ENCODE measurements around the gene ZNF81. TPM values are rescaled to one million over a fixed set of nuclear protein-coding genes. Genes with fewer than 3 reads are reported as not detected.
"Not testable (repeated sequence)": the region's sequence is repeated elsewhere in the genome, so short reads cannot be mapped to it uniquely, and the experiment has no call there.

The ZNF81 gene
- total RNA-seq, 1 experiment from 2014 or later, result 9.5 TPM

DNA sequence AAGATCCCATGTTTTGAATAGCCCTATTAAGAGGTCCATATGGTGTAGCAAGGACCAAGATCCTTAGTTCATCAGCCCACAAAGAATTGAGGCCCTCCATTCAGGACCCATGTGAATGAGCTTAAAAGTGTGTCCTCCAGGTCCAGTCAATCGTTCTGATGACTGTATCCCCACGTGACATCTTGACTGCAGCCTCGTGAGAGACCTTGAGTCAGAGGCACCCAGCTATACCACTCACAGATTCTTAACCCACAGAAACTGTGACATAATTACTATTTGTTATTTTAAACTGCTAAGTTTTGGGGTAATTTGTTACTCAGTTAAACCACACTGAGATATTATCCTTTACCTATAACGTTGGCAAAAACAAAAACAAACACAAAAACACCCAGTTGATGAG, 104.7 kb downstream of the ZNF81 start:
- Histone ChIP-seq H3K27me3 (replicated peaks; ENCODE audit: control insufficient read depth, insufficient read depth, low read length) (no peaks in the 10 kb centered on the region), H3K9me3 (no peaks in the 10 kb centered on the region), H3K36me3 (ENCODE audit: control insufficient read depth, insufficient read depth, low read length) (no peaks in the 10 kb centered on the region), H3K4me1 (no peaks in the 10 kb centered on the region), H3K4me3 (ENCODE audit: low read depth, low read length) (no peak overlapping the region)
- Mint-ChIP-seq H3K9me3 (ENCODE audit: unreplicated experiment) (no peaks in the 10 kb centered on the region), H3K36me3 (ENCODE audit: insufficient read depth, unreplicated experiment) (no peaks in the 10 kb centered on the region), H3K27ac (ENCODE audit: unreplicated experiment) (no peak overlapping the region), H3K4me1 (ENCODE audit: low read depth, unreplicated experiment) (no peaks in the 10 kb centered on the region), H3K27me3 (ENCODE audit: insufficient read depth, unreplicated experiment) (peaks cover 4% of the 10 kb centered on the region), H3K4me3 (ENCODE audit: unreplicated experiment) (no peak overlapping the region)
- no TSS peak for BruUV-seq (replicated peaks)
- no peak for DNase-seq
- POLR2A ChIA-PET, result no interaction called here
- TF ChIP-seq, protein P1, sequence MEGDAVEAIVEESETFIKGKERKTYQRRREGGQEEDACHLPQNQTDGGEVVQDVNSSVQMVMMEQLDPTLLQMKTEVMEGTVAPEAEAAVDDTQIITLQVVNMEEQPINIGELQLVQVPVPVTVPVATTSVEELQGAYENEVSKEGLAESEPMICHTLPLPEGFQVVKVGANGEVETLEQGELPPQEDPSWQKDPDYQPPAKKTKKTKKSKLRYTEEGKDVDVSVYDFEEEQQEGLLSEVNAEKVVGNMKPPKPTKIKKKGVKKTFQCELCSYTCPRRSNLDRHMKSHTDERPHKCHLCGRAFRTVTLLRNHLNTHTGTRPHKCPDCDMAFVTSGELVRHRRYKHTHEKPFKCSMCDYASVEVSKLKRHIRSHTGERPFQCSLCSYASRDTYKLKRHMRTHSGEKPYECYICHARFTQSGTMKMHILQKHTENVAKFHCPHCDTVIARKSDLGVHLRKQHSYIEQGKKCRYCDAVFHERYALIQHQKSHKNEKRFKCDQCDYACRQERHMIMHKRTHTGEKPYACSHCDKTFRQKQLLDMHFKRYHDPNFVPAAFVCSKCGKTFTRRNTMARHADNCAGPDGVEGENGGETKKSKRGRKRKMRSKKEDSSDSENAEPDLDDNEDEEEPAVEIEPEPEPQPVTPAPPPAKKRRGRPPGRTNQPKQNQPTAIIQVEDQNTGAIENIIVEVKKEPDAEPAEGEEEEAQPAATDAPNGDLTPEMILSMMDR (IDR thresholded peaks at IDR 0.05; ENCODE audit: insufficient read depth in 1 of 2, low read depth in 1 of 2, low read length in 1 of 2, severe bottlenecking in 1 of 2, unreplicated experiment in 1 of 2), result no peak
- CTCF ChIA-PET, result no interaction called here
- intact Hi-C loops (cut with micrococcal nuclease; ENCODE audit: unreplicated experiment), result no loop called here

- H3K9me3 Mint-ChIP-seq (ENCODE audit: unreplicated experiment); CTCF ChIA-PET; H3K4me3 ChIP-seq (ENCODE audit: low read depth, low read length); H3K9me3 ChIP-seq; H3K27me3 ChIP-seq (replicated peaks; ENCODE audit: control insufficient read depth, insufficient read depth, low read length); intact Hi-C loops (cut with micrococcal nuclease; ENCODE audit: unreplicated experiment); H3K36me3 Mint-ChIP-seq (ENCODE audit: insufficient read depth, unreplicated experiment); POLR2A ChIA-PET; H3K27ac Mint-ChIP-seq (ENCODE audit: unreplicated experiment); H3K36me3 ChIP-seq (ENCODE audit: control insufficient read depth, insufficient read depth, low read length); H3K27me3 Mint-ChIP-seq (ENCODE audit: insufficient read depth, unreplicated experiment); BruUV-seq (replicated peaks); DNase-seq; H3K4me3 Mint-ChIP-seq (ENCODE audit: unreplicated experiment); H3K4me1 Mint-ChIP-seq (ENCODE audit: low read depth, unreplicated experiment); H3K4me1 ChIP-seq: not testable (repeated sequence)
Measured at GRCh38 chrX:47955295-47955694, 118.6 kb downstream of the ZNF81 start.

DNA sequence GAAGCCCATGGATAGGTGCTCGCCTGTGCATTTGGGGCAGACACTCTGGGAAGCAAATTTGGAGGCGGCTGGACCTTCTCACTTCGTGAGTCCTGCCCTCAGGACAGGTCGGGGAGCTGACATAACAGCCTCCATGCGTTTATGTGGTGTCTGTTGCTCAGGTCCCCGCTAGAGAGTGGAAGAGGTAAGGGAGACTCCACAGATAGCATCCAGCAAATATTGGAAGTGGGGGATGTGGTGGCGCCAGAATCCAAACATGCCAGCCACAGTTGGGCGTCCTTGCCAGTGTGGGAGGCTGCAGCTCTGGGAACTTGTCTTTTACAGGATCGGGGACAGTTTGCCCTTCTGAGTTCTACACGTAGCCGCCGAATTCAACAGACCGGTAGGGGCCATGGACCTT, 119.3 kb downstream of the ZNF81 start:
- Mint-ChIP-seq H3K27me3 (ENCODE audit: insufficient read depth, unreplicated experiment) (no peaks in the 10 kb centered on the region), H3K9me3 (ENCODE audit: unreplicated experiment) (no peaks in the 10 kb centered on the region), H3K4me1 (ENCODE audit: low read depth, unreplicated experiment) (no peaks in the 10 kb centered on the region), H3K36me3 (ENCODE audit: insufficient read depth, unreplicated experiment) (no peaks in the 10 kb centered on the region), H3K4me3 (ENCODE audit: unreplicated experiment) (no peak overlapping the region), H3K27ac (ENCODE audit: unreplicated experiment) (no peak overlapping the region)
- Histone ChIP-seq H3K36me3 (ENCODE audit: control insufficient read depth, insufficient read depth, low read length) (no peaks in the 10 kb centered on the region), H3K27me3 (replicated peaks; ENCODE audit: control insufficient read depth, insufficient read depth, low read length) (no peaks in the 10 kb centered on the region), H3K4me1 (no peaks in the 10 kb centered on the region), H3K4me3 (ENCODE audit: low read depth, low read length) (no peak overlapping the region), H3K9me3 (no peaks in the 10 kb centered on the region)
- ChIA-PET POLR2A (no interaction called here), CTCF (no interaction called here)
- TF ChIP-seq, protein P1 (IDR thresholded peaks at IDR 0.05; ENCODE audit: insufficient read depth in 1 of 2, low read depth in 1 of 2, low read length in 1 of 2, severe bottlenecking in 1 of 2, unreplicated experiment in 1 of 2), result no peak
- DNase-seq, result no peak
- intact Hi-C loops (cut with micrococcal nuclease; ENCODE audit: unreplicated experiment), result no loop called here
- BruUV-seq (replicated peaks), result no TSS peak

DNA sequence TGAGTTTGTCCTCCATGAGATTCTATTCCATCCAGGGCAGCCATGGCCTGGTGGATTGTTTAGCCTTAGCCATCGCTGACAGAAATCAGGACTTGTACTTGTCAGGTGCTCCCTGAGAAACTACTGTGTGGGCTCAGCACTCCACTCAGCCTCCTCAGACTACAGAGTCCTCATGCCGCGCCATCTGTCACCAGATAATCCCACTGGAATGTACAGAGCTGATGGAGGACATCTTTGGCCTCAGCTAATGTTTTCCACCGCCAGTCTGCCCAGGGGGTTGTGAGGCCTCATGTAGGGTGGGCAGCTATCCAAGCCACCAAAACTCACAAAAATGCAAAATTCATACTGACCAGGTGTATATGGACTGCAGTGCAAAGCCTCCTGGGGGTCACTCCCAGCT, 121.5 kb downstream of the ZNF81 start:
- H3K27ac Mint-ChIP-seq (ENCODE audit: unreplicated experiment); H3K9me3 Mint-ChIP-seq (ENCODE audit: unreplicated experiment); H3K4me1 ChIP-seq; H3K4me3 Mint-ChIP-seq (ENCODE audit: unreplicated experiment); H3K9me3 ChIP-seq; POLR2A ChIA-PET; BruUV-seq (replicated peaks); H3K27me3 Mint-ChIP-seq (ENCODE audit: insufficient read depth, unreplicated experiment); H3K4me3 ChIP-seq (ENCODE audit: low read depth, low read length); H3K36me3 Mint-ChIP-seq (ENCODE audit: insufficient read depth, unreplicated experiment); intact Hi-C loops (cut with micrococcal nuclease; ENCODE audit: unreplicated experiment); CTCF ChIA-PET; H3K27me3 ChIP-seq (replicated peaks; ENCODE audit: control insufficient read depth, insufficient read depth, low read length); DNase-seq; H3K36me3 ChIP-seq (ENCODE audit: control insufficient read depth, insufficient read depth, low read length); H3K4me1 Mint-ChIP-seq (ENCODE audit: low read depth, unreplicated experiment): not testable (repeated sequence)
